H1 (cell line): ENCODE data around the gene KRTAP1-3. TPM values are rescaled to one million over a fixed set of nuclear protein-coding genes. Genes with fewer than 3 reads are reported as not detected.
"Not testable (repeated sequence)": the region's sequence is repeated elsewhere in the genome, so short reads cannot be mapped to it uniquely, and the experiment has no call there.

Experiments used
- CTCF ChIA-PET: fragments of 300-600 bp; sonication (Branson Sonifier 250); formaldehyde crosslinking; loops from one replicate; lab custom pipeline; 2021; ENCODE audit not compliant: partially characterized antibody; lab: Charles Lee
- POLR2A ChIA-PET: fragments of 300-600 bp; sonication (Branson Sonifier 250); formaldehyde crosslinking; loops from one replicate; lab custom pipeline; 2021; ENCODE audit warnings: inconsistent platforms; ENCODE audit not compliant: partially characterized antibody; lab: Charles Lee
- DNase-seq, 2 experiments: peaks; one replicate each; pipeline versions ENCODE4 v3.0.0 to v3.0.0-alpha.2; 2010 to 2022; ENCODE audit warnings: low spot score in 2 of 2, low read depth in 1 of 2, mixed read lengths in 1 of 2
- FAIRE-seq: peaks from 2 replicates; lab custom pipeline; 2011; peaks lifted over from hg19 to GRCh38; lab: Jason Lieb, UNC
- H2AFZ ChIP-seq: 2 replicates; pipeline ENCODE4 v1.8.1; 2012; ENCODE audit warnings: low read length, inconsistent platforms
- H2AK5ac ChIP-seq: 2 replicates; pipeline ENCODE4 v1.6.1; 2013; ENCODE audit warnings: low read depth, low read length
- H2BK120ac ChIP-seq: replicated peaks from 2 replicates; pipeline ENCODE3; 2013; ENCODE audit warnings: low read depth, low read length, inconsistent platforms
- H2BK12ac ChIP-seq: 2 replicates; pipeline ENCODE4 v1.6.1; 2013; ENCODE audit warnings: low read depth, low read length
- H2BK15ac ChIP-seq: 2 replicates; pipeline ENCODE4 v1.6.1; 2013; ENCODE audit warnings: low read length
- H2BK20ac ChIP-seq: 2 replicates; pipeline ENCODE4 v1.6.1; 2013; ENCODE audit warnings: low read length
- H2BK5ac ChIP-seq: 2 replicates; pipeline ENCODE4 v1.6.1; 2013; ENCODE audit warnings: low read depth, low read length
- H3K14ac ChIP-seq: 2 replicates; pipeline ENCODE4 v1.6.1; 2013; ENCODE audit warnings: inconsistent platforms; ENCODE audit not compliant: insufficient read length
- H3K18ac ChIP-seq: 2 replicates; pipeline ENCODE4 v1.6.1; 2013; ENCODE audit warnings: low read length; ENCODE audit errors: extremely low read depth
- H3K23ac ChIP-seq: 2 replicates; pipeline ENCODE4 v1.6.1; 2013; ENCODE audit warnings: inconsistent platforms; ENCODE audit not compliant: insufficient read length
- H3K23me2 ChIP-seq: 2 replicates; pipeline ENCODE4 v1.6.1; 2013; ENCODE audit warnings: low read depth, low read length
- H3K27ac ChIP-seq: 2 replicates; pipeline ENCODE4 v1.6.1; 2011; ENCODE audit warnings: low read depth, low read length, inconsistent platforms
- H3K27me3 ChIP-seq, 4 experiments: replicated peaks in 1 of 4; 1 replicate in 1 of 4; 2 replicates in 3 of 4; pipeline versions ENCODE4 v1.6.1 to v1.8.1; 2011 to 2013; ENCODE audit warnings: low read length in 3 of 4, mild to moderate bottlenecking in 3 of 4, inconsistent platforms in 2 of 4, mixed read lengths in 2 of 4, moderate library complexity in 1 of 4; ENCODE audit not compliant: control insufficient read depth in 3 of 4, insufficient read depth in 3 of 4; ENCODE audit errors: extremely low read depth in 1 of 4
- H3K36me3 ChIP-seq, 4 experiments: 2 replicates each; pipeline versions ENCODE4 v1.6.1 to v1.8.1; 2011 to 2013; ENCODE audit warnings: mild to moderate bottlenecking in 4 of 4, low read length in 3 of 4, moderate library complexity in 2 of 4, control low read depth in 1 of 4, inconsistent platforms in 1 of 4; ENCODE audit not compliant: insufficient read depth in 4 of 4, control insufficient read depth in 2 of 4
- H3K4ac ChIP-seq: replicated peaks from 2 replicates; pipeline ENCODE3; 2013; ENCODE audit warnings: low read length, low read depth, mixed read lengths, inconsistent platforms; ENCODE audit not compliant: insufficient read length
- H3K4me1 ChIP-seq, 4 experiments: replicated peaks in 1 of 4; 1 replicate in 1 of 4; 2 replicates in 3 of 4; pipeline versions ENCODE4 v1.6.1 to v1.8.1; 2011 to 2013; ENCODE audit warnings: low read length in 3 of 4, inconsistent platforms in 2 of 4, mixed read lengths in 1 of 4; ENCODE audit not compliant: insufficient read depth in 4 of 4, control insufficient read depth in 3 of 4
- H3K4me2 ChIP-seq, 2 experiments: 2 replicates each; pipeline versions ENCODE4 v1.6.1 to v1.8.1; 2011 to 2013; ENCODE audit warnings: low read depth in 2 of 2, low read length in 2 of 2, control low read depth in 1 of 2, inconsistent platforms in 1 of 2, mild to moderate bottlenecking in 1 of 2; ENCODE audit not compliant: insufficient read depth in 1 of 2
- H3K4me3 ChIP-seq, 4 experiments: fragments of 200-600, 300-600 bp in 1 of 4; sonication (generic), shearing (Covaris generic), sonication (Bioruptor Twin) in 1 of 4; 2 replicates each; pipeline versions ENCODE4 v1.5.1 to v1.8.1; 2011 to 2016; ENCODE audit warnings: low read length in 4 of 4, low read depth in 3 of 4, control low read depth in 2 of 4, inconsistent platforms in 2 of 4, mild to moderate bottlenecking in 2 of 4, mixed read lengths in 1 of 4, moderate library complexity in 1 of 4; ENCODE audit not compliant: insufficient read depth in 2 of 4; ENCODE audit errors: extremely low read depth in 1 of 4
- H3K56ac ChIP-seq: replicated peaks from 2 replicates; pipeline ENCODE3; 2013; ENCODE audit warnings: low read depth, mild to moderate bottlenecking, mixed read lengths, low read length, inconsistent platforms; ENCODE audit not compliant: insufficient read length
- H3K79me1 ChIP-seq: 2 replicates; pipeline ENCODE4 v1.6.1; 2013; ENCODE audit warnings: low read depth, low read length, control low read depth
- H3K79me2 ChIP-seq, 2 experiments: 2 replicates each; pipeline versions ENCODE4 v1.6.1 to v1.8.1; 2012 to 2013; ENCODE audit warnings: low read length in 2 of 2, mild to moderate bottlenecking in 2 of 2, inconsistent platforms in 1 of 2; ENCODE audit not compliant: insufficient read depth in 2 of 2, control insufficient read depth in 1 of 2
- H3K9ac ChIP-seq, 4 experiments: replicated peaks in 1 of 4; 1 replicate in 1 of 4; 2 replicates in 3 of 4; pipeline versions ENCODE4 v1.6.1 to v1.8.1; 2011 to 2013; ENCODE audit warnings: low read depth in 3 of 4, low read length in 3 of 4, control low read depth in 2 of 4, mild to moderate bottlenecking in 2 of 4, moderate library complexity in 2 of 4, inconsistent platforms in 1 of 4; ENCODE audit errors: extremely low read depth in 1 of 4
- H3K9me3 ChIP-seq, 2 experiments: 2 replicates each; pipeline versions ENCODE4 v1.6.1 to v1.8.1; 2012 to 2013; ENCODE audit warnings: mild to moderate bottlenecking in 2 of 2, moderate library complexity in 2 of 2, control low read depth in 1 of 2, inconsistent platforms in 1 of 2, low read depth in 1 of 2, low read length in 1 of 2, mixed read lengths in 1 of 2; ENCODE audit not compliant: insufficient read depth in 2 of 2
- H4K20me1 ChIP-seq, 2 experiments: replicated peaks in 1 of 2; 2 replicates each; pipeline versions ENCODE3 to v1.8.1; 2011 to 2013; ENCODE audit warnings: inconsistent platforms in 2 of 2, low read length in 2 of 2, mild to moderate bottlenecking in 1 of 2; ENCODE audit not compliant: insufficient read depth in 2 of 2, control insufficient read depth in 1 of 2
- H4K5ac ChIP-seq: 2 replicates; pipeline ENCODE4 v1.6.1; 2013; ENCODE audit warnings: low read length, low read depth, mixed read lengths, inconsistent platforms; ENCODE audit not compliant: insufficient read length
- H4K8ac ChIP-seq: 2 replicates; pipeline ENCODE4 v1.8.0; 2013; ENCODE audit warnings: mild to moderate bottlenecking, moderate library complexity, low read length, inconsistent platforms; ENCODE audit not compliant: insufficient read depth; ENCODE audit errors: extremely low read depth
- H4K91ac ChIP-seq: replicated peaks from 2 replicates; pipeline ENCODE3; 2013; ENCODE audit warnings: low read length, mixed read lengths, inconsistent platforms; ENCODE audit not compliant: insufficient read length
- WGBS, 2 experiments: shearing (Covaris generic) in 1 of 2; methylation state at CpG; one replicate each; pipeline versions ENCODE4 v1.1.6 to v1.1.7; 2013 to 2015; ENCODE audit warnings: low lambda C conversion rate in 2 of 2, mixed read lengths in 2 of 2, inconsistent platforms in 1 of 2, low coverage in 1 of 2, missing lambda C conversion rate in 1 of 2; ENCODE audit not compliant: insufficient replicate concordance in 2 of 2, insufficient coverage in 1 of 2, insufficient read length in 1 of 2; ENCODE audit errors: extremely low coverage in 1 of 2, missing lambda C conversion rate in 1 of 2; 5-methylcytosine and 5-hydroxymethylcytosine counted together
- long read RNA-seq, 2 experiments: library from RNA in 1 of 2; library from capped mRNA in 1 of 2; stranded (forward); transcript quantifications; one replicate each; pipeline ENCODE4 v2.0.0, GENCODE V29; 2021; ENCODE audit warnings: inconsistent platforms in 1 of 2
- polyA minus RNA-seq, 3 experiments: library from RNA; depleted of rRNA, polyadenylated mRNA; stranded (reverse); fragments of >200 nt; gene quantifications; 1 replicate in 2 of 3; 2 replicates in 1 of 3; pipeline ENCODE4 v1.2.3, GENCODE V29; 2011
- polyA plus RNA-seq, 7 experiments: library from polyadenylated mRNA; depleted of rRNA in 3 of 7; stranded (reverse) in 5 of 7; unstranded in 2 of 7; fragments of >200 nt in 5 of 7; fragments of 200-250 nt in 2 of 7; gene quantifications; 1 replicate in 5 of 7; 2 replicates in 1 of 7; 4 replicates in 1 of 7; pipeline versions ENCODE4 v1.2.1 to v1.2.3, GENCODE V29; 2011 to 2013; ENCODE audit warnings: missing spikeins in 2 of 7, mixed read lengths in 2 of 7
- total RNA-seq: library from RNA; stranded (reverse); fragmentation: NEBNext Ultra II Directional; extraction: Animal tissue kit (Norgen Biotek cat#: 25700); gene quantifications from 2 replicates; pipeline ENCODE4 v1.2.1, GENCODE V29; 2021

The KRTAP1-3 gene
- not detected in 2 replicates for total RNA-seq
- polyA plus RNA-seq (2011; rRNA removed), result not detected in 2 replicates
- polyA plus RNA-seq (2011; cell fraction: cytosol; rRNA removed), result not detected
- polyA plus RNA-seq (2011; cell fraction: nucleus; rRNA removed), result not detected
- polyA plus RNA-seq (2012, experiment 1 of 2), result not detected in 4 replicates
- not detected for polyA plus RNA-seq (2012, experiment 2 of 2)
- not detected for polyA plus RNA-seq (2013, experiment 1 of 2)
- polyA plus RNA-seq (2013, experiment 2 of 2), result not detected
- polyA minus RNA-seq (2011; rRNA and poly(A)+ RNA removed), result not detected in 2 replicates
- not detected for polyA minus RNA-seq (2011; cell fraction: cytosol; rRNA and poly(A)+ RNA removed)
- polyA minus RNA-seq (2011; cell fraction: nucleus; rRNA and poly(A)+ RNA removed), result not detected
- long read RNA-seq, experiment 1, result 0 reads
- long read RNA-seq, experiment 2, result 0 reads

DNA sequence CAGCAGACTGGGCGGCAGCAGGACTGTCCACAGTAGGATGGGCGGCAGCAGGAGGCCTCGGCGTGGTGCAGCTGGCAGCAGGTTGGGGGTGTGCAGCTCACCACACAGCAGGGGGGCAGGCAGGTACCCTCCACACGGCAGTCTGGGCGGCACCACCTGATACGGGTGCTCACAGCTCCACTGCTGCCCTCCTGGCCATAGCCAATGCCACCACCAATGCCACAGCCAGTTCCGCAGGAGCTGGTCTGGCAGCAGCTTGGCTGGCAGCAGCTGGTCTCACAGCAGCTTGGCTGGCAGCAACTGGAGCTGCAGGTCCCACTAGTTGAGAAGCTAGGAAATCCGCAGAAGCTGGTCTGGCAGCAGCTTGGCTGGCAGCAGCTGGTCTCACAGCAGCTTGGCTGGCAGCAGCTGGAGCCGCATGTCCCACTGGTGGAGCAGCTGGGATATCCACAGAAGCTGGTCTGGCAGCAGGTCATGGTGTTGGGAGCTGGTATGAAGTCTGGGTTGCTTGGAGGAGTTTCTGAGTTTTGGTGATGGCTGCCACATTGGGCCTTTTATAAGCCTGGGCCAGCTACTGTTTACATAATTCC, at the start of gene KRTAP1-3:
TSS of gene KRTAP1-3 (minus strand) at position 529 of the 590 bp plus-strand sequence. CDS start at position 476, 53 bp downstream.
- CTCF ChIA-PET, result interaction anchor here (1.1 kb wide), 1 partner anchor 288 kb away, joined by 3 read pairs; no protein-coding TSS in a partner anchor
- H2BK15ac ChIP-seq, H3K9me3 ChIP-seq, H3K23me2 ChIP-seq, H2AFZ ChIP-seq, H3K36me3 ChIP-seq, H3K4me3 ChIP-seq, H3K4ac ChIP-seq, H3K18ac ChIP-seq, POLR2A ChIA-PET, H2BK5ac ChIP-seq, H4K5ac ChIP-seq, FAIRE-seq, H3K79me1 ChIP-seq, H3K4me1 ChIP-seq, H3K27ac ChIP-seq, H3K14ac ChIP-seq, H3K56ac ChIP-seq, H4K91ac ChIP-seq, H2BK20ac ChIP-seq, DNase-seq, H3K4me2 ChIP-seq, H3K23ac ChIP-seq, H3K27me3 ChIP-seq, H4K20me1 ChIP-seq, H4K8ac ChIP-seq, H2BK120ac ChIP-seq, H2BK12ac ChIP-seq, H3K9ac ChIP-seq, H2AK5ac ChIP-seq, H3K79me2 ChIP-seq: not testable (repeated sequence)
- WGBS, 2 experiments, result 88% methylated on average over 7 of the region's 10 CpGs; no CpG with 5 or more reads in 1 of the 2 experiments
